ENCODE results near the gene VEGFC. TPM values are rescaled to one million over a fixed set of nuclear protein-coding genes. Genes with fewer than 3 reads are reported as not detected.

VEGFC gene
- total RNA-seq, 2 donors from 2014 or later = 1.3 to 3.6 TPM

- Histone ChIP-seq H3K36me3 (replicated peaks in 1 of 2; ENCODE audit: insufficient read depth in 1 of 2, low read depth in 2 of 2) (no peaks in the 10 kb centered on the region), H3K27ac (no peak overlapping the region), H3K4me3 (no peak overlapping the region), H3K9me3 (no peaks in the 10 kb centered on the region), H3K27me3 (no peaks in the 10 kb centered on the region), H3K4me1 (no peaks in the 10 kb centered on the region)
- no peak for TF ChIP-seq CTCF (IDR thresholded peaks at IDR 0.05)
- no peak for TF ChIP-seq POLR2A (IDR thresholded peaks at IDR 0.05)
- ATAC-seq = no peak
- 67 to 69% methylated on average over 3 of the region's 3 CpGs for WGBS, 2 donors
- DNase-seq = no peak
- intact Hi-C loops (cut with DNase I) = no loop called here
Measured at GRCh38 chr4:176641237-176641636, 151.5 kb downstream of the VEGFC start.

GRCh38 chr4:176638992-176639391, 153.7 kb downstream of the VEGFC start:
- Histone ChIP-seq H3K27ac (no peak overlapping the region), H3K36me3 (replicated peaks in 1 of 2; ENCODE audit: insufficient read depth in 1 of 2, low read depth in 2 of 2) (no peaks in the 10 kb centered on the region), H3K4me1 (no peaks in the 10 kb centered on the region), H3K27me3 (no peaks in the 10 kb centered on the region), H3K9me3 (no peaks in the 10 kb centered on the region), H3K4me3 (no peak overlapping the region)
- DNase-seq = no peak
- no peak for ATAC-seq
- TF ChIP-seq CTCF (IDR thresholded peaks at IDR 0.05) (no peak), POLR2A (IDR thresholded peaks at IDR 0.05) (no peak)
- WGBS, 2 donors = 58 to 87% methylated on average over 2 of the region's 2 CpGs
- intact Hi-C loops (cut with DNase I) = no loop called here

DNA sequence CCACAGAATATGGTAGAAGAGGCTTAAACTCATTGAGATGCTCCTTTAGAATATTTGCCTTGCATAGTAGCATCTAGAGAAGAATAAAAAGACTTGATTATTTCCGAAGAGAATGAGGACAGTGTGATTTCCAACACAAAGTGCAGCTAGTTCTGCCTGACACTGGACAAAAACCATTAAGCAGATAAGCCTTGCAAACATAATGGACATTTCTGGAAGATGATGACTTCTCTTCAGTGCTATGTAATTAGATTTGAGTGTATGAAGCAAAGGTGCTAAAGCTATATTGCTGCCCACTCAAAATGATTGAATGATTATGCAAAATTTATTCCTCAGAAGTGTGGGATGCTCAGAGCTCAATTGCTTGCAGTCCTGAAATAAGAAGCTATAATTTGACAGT, 156.4 kb downstream of the VEGFC start:
- intact Hi-C loops (cut with DNase I) = no loop called here
- no peak for ATAC-seq
- no peak overlapping the region for H3K4me3 ChIP-seq
- H3K27ac ChIP-seq = no peak overlapping the region
- H3K27me3 ChIP-seq = no peaks in the 10 kb centered on the region
- no peaks in the 10 kb centered on the region for H3K36me3 ChIP-seq (replicated peaks in 1 of 2; ENCODE audit: insufficient read depth in 1 of 2, low read depth in 2 of 2)
- TF ChIP-seq POLR2A (IDR thresholded peaks at IDR 0.05) (no peak), CTCF (IDR thresholded peaks at IDR 0.05) (no peak)
- DNase-seq = no peak
- H3K9me3 ChIP-seq = no peaks in the 10 kb centered on the region
- no peaks in the 10 kb centered on the region for H3K4me1 ChIP-seq
- 46 to 56% methylated on average over 1 of the region's 1 CpG for WGBS, 2 donors

DNA sequence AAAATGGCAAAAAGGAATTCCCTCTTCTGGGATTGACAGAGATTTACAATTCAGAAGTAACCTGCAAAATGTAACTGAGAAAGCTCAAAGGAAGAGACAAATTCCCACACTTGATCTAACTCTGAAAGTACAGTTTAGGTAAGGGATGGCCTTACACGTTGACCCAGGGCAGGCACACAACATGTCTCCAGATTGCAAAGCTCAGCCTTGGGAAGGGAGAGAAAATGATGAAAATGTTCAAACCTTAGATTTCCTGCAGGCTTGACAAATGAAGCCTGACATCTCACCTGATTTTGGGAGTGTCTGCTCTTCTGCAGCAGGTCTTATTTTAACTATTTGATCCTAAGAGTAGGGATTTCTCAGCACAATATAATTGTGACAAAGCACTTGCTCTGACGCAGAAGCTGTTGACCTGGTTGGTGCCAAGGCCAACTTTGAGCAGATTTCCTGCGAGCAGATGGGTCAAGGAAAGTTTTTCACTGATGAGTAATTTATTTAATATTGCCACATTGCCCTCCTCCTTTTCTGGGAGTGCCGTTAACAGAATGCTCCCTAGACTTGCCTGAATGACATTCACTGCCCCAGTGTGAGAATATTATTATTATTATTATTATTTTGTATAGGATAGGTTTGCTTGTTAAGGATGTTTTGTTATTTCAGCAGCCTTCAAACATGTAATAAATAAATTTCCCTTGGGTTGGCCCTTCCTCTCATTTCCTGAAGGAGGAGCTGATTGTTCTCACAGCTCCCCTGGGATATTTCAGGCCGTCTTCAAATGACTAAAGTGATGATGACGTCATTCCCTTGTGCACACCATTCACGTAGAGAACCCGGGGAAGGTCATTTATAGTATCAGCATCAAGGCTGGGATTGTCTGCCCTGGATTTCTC, 157.1 kb downstream of the VEGFC start:
- no peaks in the 10 kb centered on the region for H3K9me3 ChIP-seq
- no peaks in the 10 kb centered on the region for H3K4me1 ChIP-seq
- TF ChIP-seq POLR2A (IDR thresholded peaks at IDR 0.05) (no peak), CTCF (IDR thresholded peaks at IDR 0.05) (no peak)
- intact Hi-C loops (cut with DNase I) = no loop called here
- no peaks in the 10 kb centered on the region for H3K27me3 ChIP-seq
- H3K4me3 ChIP-seq = no peak overlapping the region
- no peak for DNase-seq
- 29 to 34% methylated on average over 8 of the region's 8 CpGs for WGBS, 2 donors
- ATAC-seq = no peak
- no peak overlapping the region for H3K27ac ChIP-seq
- H3K36me3 ChIP-seq (replicated peaks in 1 of 2; ENCODE audit: insufficient read depth in 1 of 2, low read depth in 2 of 2) = no peaks in the 10 kb centered on the region
